ENCODE data around the gene OSER1.

The OSER1 gene

GRCh38 chr20:44186201-44186600 lies 24.4 kb downstream of the OSER1 start:
- H3K36me3 ChIP-seq (ENCODE audit: control insufficient read depth, insufficient read depth, low read length), result no peaks in the 10 kb centered on the region
- H2AK5ac ChIP-seq (ENCODE audit: low read length), result no peak overlapping the region
- no peak overlapping the region for H4K8ac ChIP-seq (ENCODE audit: low read depth, low read length)
- WGBS (ENCODE audit: extremely low coverage, insufficient coverage, low lambda C conversion rate), result no CpG with 5 or more reads among the region's 14 CpGs
- peaks cover 2% of the 10 kb centered on the region for H3K79me2 ChIP-seq (ENCODE audit: control insufficient read depth, insufficient read depth, low read length)
- no peak for DNase-seq
- no peak overlapping the region for H3K9ac ChIP-seq (ENCODE audit: low read length)
- H3K27ac ChIP-seq (ENCODE audit: low read depth, low read length), result no peak overlapping the region
- H3K27me3 ChIP-seq (ENCODE audit: insufficient read depth, low read length, poor library complexity), result no peaks in the 10 kb centered on the region
- peak overlapping the region; percentile 16 for H3K18ac ChIP-seq (ENCODE audit: low read length)
- H3K56ac ChIP-seq (ENCODE audit: low read length), result peak overlapping the region; percentile 84
- H4K5ac ChIP-seq (ENCODE audit: low read length), result no peak overlapping the region
- peaks cover 3% of the 10 kb centered on the region for H3K79me1 ChIP-seq (ENCODE audit: low read length)
- H2BK120ac ChIP-seq (ENCODE audit: low read depth, low read length), result no peak overlapping the region
- no peak overlapping the region for H2BK15ac ChIP-seq (replicated peaks; ENCODE audit: low read depth)
- H2BK5ac ChIP-seq (ENCODE audit: low read length), result no peak overlapping the region
- no peak overlapping the region for H3K23ac ChIP-seq (ENCODE audit: low read length)
- H3K4me1 ChIP-seq (ENCODE audit: control insufficient read depth, low read depth, low read length), result peaks cover 4% of the 10 kb centered on the region
- no peak overlapping the region for H3K4me3 ChIP-seq (ENCODE audit: low read length)
- no peak overlapping the region for H3K4me2 ChIP-seq (ENCODE audit: low read length)
- H3K4ac ChIP-seq (ENCODE audit: low read depth, low read length), result no peak overlapping the region

GRCh38 chr20:44185574-44185973 lies 25.0 kb downstream of the OSER1 start:
- H3K4me3 ChIP-seq (ENCODE audit: low read length), result no peak overlapping the region
- no CpG with 5 or more reads among the region's 4 CpGs for WGBS (ENCODE audit: extremely low coverage, insufficient coverage, low lambda C conversion rate)
- H3K4me2 ChIP-seq (ENCODE audit: low read length), result no peak overlapping the region
- no peak overlapping the region for H2BK120ac ChIP-seq (ENCODE audit: low read depth, low read length)
- H3K27ac ChIP-seq (ENCODE audit: low read depth, low read length), result no peak overlapping the region
- no peak overlapping the region for H2BK15ac ChIP-seq (replicated peaks; ENCODE audit: low read depth)
- H3K9ac ChIP-seq (ENCODE audit: low read length), result no peak overlapping the region
- no peak overlapping the region for H3K23ac ChIP-seq (ENCODE audit: low read length)
- peaks cover 2% of the 10 kb centered on the region for H3K79me2 ChIP-seq (ENCODE audit: control insufficient read depth, insufficient read depth, low read length)
- no peaks in the 10 kb centered on the region for H3K36me3 ChIP-seq (ENCODE audit: control insufficient read depth, insufficient read depth, low read length)
- no peak overlapping the region for H2AK5ac ChIP-seq (ENCODE audit: low read length)
- DNase-seq, result no peak
- H3K4me1 ChIP-seq (ENCODE audit: control insufficient read depth, low read depth, low read length), result peaks cover 6% of the 10 kb centered on the region
- H3K18ac ChIP-seq (ENCODE audit: low read length), result no peak overlapping the region
- no peak overlapping the region for H2BK5ac ChIP-seq (ENCODE audit: low read length)
- H4K8ac ChIP-seq (ENCODE audit: low read depth, low read length), result no peak overlapping the region
- H3K4ac ChIP-seq (ENCODE audit: low read depth, low read length), result no peak overlapping the region
- H3K79me1 ChIP-seq (ENCODE audit: low read length), result peaks cover 3% of the 10 kb centered on the region
- no peak overlapping the region for H4K5ac ChIP-seq (ENCODE audit: low read length)
- H3K27me3 ChIP-seq (ENCODE audit: insufficient read depth, low read length, poor library complexity), result no peaks in the 10 kb centered on the region
- no peak overlapping the region for H3K56ac ChIP-seq (ENCODE audit: low read length)

GRCh38 chr20:44183282-44183681 lies 27.3 kb downstream of the OSER1 start:
- H2BK120ac ChIP-seq (ENCODE audit: low read depth, low read length), result no peak overlapping the region
- H3K36me3 ChIP-seq (ENCODE audit: control insufficient read depth, insufficient read depth, low read length), result no peaks in the 10 kb centered on the region
- whole genome bisulfite sequencing (ENCODE audit: extremely low coverage, insufficient coverage, low lambda C conversion rate), result no CpG with 5 or more reads among the region's 7 CpGs
- no peak overlapping the region for H3K23ac ChIP-seq (ENCODE audit: low read length)
- peaks cover 3% of the 10 kb centered on the region for H3K79me1 ChIP-seq (ENCODE audit: low read length)
- no peak overlapping the region for H2BK5ac ChIP-seq (ENCODE audit: low read length)
- H4K5ac ChIP-seq (ENCODE audit: low read length), result no peak overlapping the region
- H3K27ac ChIP-seq (ENCODE audit: low read depth, low read length), result no peak overlapping the region
- H3K4me2 ChIP-seq (ENCODE audit: low read length), result no peak overlapping the region
- no peak overlapping the region for H2AK5ac ChIP-seq (ENCODE audit: low read length)
- no peak overlapping the region for H3K18ac ChIP-seq (ENCODE audit: low read length)
- no peak for DNase-seq
- no peak overlapping the region for H3K9ac ChIP-seq (ENCODE audit: low read length)
- H3K4me1 ChIP-seq (ENCODE audit: control insufficient read depth, low read depth, low read length), result peaks cover 8% of the 10 kb centered on the region
- no peak overlapping the region for H3K4me3 ChIP-seq (ENCODE audit: low read length)
- H3K56ac ChIP-seq (ENCODE audit: low read length), result no peak overlapping the region
- H3K4ac ChIP-seq (ENCODE audit: low read depth, low read length), result no peak overlapping the region
- no peak overlapping the region for H2BK15ac ChIP-seq (replicated peaks; ENCODE audit: low read depth)
- H3K79me2 ChIP-seq (ENCODE audit: control insufficient read depth, insufficient read depth, low read length), result peaks cover 2% of the 10 kb centered on the region
- H4K8ac ChIP-seq (ENCODE audit: low read depth, low read length), result no peak overlapping the region
- no peaks in the 10 kb centered on the region for H3K27me3 ChIP-seq (ENCODE audit: insufficient read depth, low read length, poor library complexity)

- Histone ChIP-seq H3K79me1 (ENCODE audit: low read length) (peaks cover 3% of the 10 kb centered on the region), H3K27ac (ENCODE audit: low read depth, low read length) (no peak overlapping the region), H3K4me3 (ENCODE audit: low read length) (no peak overlapping the region), H3K36me3 (ENCODE audit: control insufficient read depth, insufficient read depth, low read length) (no peaks in the 10 kb centered on the region), H3K18ac (ENCODE audit: low read length) (no peak overlapping the region), H3K4me1 (ENCODE audit: control insufficient read depth, low read depth, low read length) (peaks cover 8% of the 10 kb centered on the region), H3K4me2 (ENCODE audit: low read length) (no peak overlapping the region), H2BK120ac (ENCODE audit: low read depth, low read length) (no peak overlapping the region), H2AK5ac (ENCODE audit: low read length) (no peak overlapping the region), H3K27me3 (ENCODE audit: insufficient read depth, low read length, poor library complexity) (no peaks in the 10 kb centered on the region), H3K9ac (ENCODE audit: low read length) (no peak overlapping the region), H4K5ac (ENCODE audit: low read length) (no peak overlapping the region), H3K23ac (ENCODE audit: low read length) (no peak overlapping the region), H3K56ac (ENCODE audit: low read length) (no peak overlapping the region), H4K8ac (ENCODE audit: low read depth, low read length) (no peak overlapping the region), H3K79me2 (ENCODE audit: control insufficient read depth, insufficient read depth, low read length) (peaks cover 2% of the 10 kb centered on the region), H2BK5ac (ENCODE audit: low read length) (no peak overlapping the region), H3K4ac (ENCODE audit: low read depth, low read length) (no peak overlapping the region), H2BK15ac (replicated peaks; ENCODE audit: low read depth) (no peak overlapping the region)
- no peak for DNase-seq
- WGBS (ENCODE audit: extremely low coverage, insufficient coverage, low lambda C conversion rate), result no CpG with 5 or more reads among the region's 3 CpGs
These were observed 27.7 kb downstream of the OSER1 start for GRCh38 chr20:44182863-44183262.

DNA sequence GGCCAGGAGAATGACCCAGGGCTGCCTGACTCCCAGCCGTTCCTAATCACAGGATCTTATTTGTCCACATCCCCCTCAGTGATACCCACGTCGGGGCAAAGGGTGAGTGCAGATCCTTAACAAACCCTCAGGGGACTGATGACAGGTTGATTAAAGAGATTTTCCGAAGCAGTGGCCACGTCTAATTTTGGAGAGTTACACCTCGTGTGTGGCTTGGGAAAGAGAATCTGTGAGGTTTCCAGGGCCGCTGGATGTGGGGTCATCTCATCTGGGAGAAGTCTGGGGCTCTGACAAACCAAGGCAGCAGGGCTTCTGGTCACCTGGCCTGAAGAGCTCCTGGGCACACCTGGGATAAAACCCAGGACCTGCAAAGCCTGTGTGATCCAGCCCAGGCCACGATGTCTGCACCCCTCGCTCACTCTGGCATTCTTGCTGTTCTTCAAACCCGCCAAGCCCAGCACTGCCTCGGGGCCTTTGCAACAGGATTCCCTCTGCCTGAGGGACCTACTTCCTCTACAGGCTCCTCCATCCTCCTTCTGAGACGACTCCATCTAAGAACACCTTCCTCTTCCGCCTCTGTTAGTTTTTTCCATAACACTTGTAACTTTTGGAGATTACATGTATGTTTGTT lies 28.3 kb downstream of the OSER1 start:
- H3K79me1 ChIP-seq (ENCODE audit: low read length), result peaks cover 3% of the 10 kb centered on the region
- H3K79me2 ChIP-seq (ENCODE audit: control insufficient read depth, insufficient read depth, low read length), result peaks cover 2% of the 10 kb centered on the region
- H3K23ac ChIP-seq (ENCODE audit: low read length), result no peak overlapping the region
- no peaks in the 10 kb centered on the region for H3K27me3 ChIP-seq (ENCODE audit: insufficient read depth, low read length, poor library complexity)
- peak; percentile 35 for DNase-seq
- no peak overlapping the region for H3K4me3 ChIP-seq (ENCODE audit: low read length)
- H2BK5ac ChIP-seq (ENCODE audit: low read length), result no peak overlapping the region
- no peak overlapping the region for H4K8ac ChIP-seq (ENCODE audit: low read depth, low read length)
- H3K4me2 ChIP-seq (ENCODE audit: low read length), result no peak overlapping the region
- H4K5ac ChIP-seq (ENCODE audit: low read length), result no peak overlapping the region
- H2AK5ac ChIP-seq (ENCODE audit: low read length), result no peak overlapping the region
- no peak overlapping the region for H2BK120ac ChIP-seq (ENCODE audit: low read depth, low read length)
- H3K4ac ChIP-seq (ENCODE audit: low read depth, low read length), result no peak overlapping the region
- no peaks in the 10 kb centered on the region for H3K36me3 ChIP-seq (ENCODE audit: control insufficient read depth, insufficient read depth, low read length)
- H3K4me1 ChIP-seq (ENCODE audit: control insufficient read depth, low read depth, low read length), result peaks cover 8% of the 10 kb centered on the region
- no CpG with 5 or more reads among the region's 13 CpGs for WGBS (ENCODE audit: extremely low coverage, insufficient coverage, low lambda C conversion rate)
- no peak overlapping the region for H3K27ac ChIP-seq (ENCODE audit: low read depth, low read length)
- H2BK15ac ChIP-seq (replicated peaks; ENCODE audit: low read depth), result no peak overlapping the region
- no peak overlapping the region for H3K9ac ChIP-seq (ENCODE audit: low read length)
- no peak overlapping the region for H3K18ac ChIP-seq (ENCODE audit: low read length)
- H3K56ac ChIP-seq (ENCODE audit: low read length), result no peak overlapping the region

GRCh38 chr20:44181611-44182010 lies 29.0 kb downstream of the OSER1 start:
- DNase-seq, result no peak
- Histone ChIP-seq H3K18ac (ENCODE audit: low read length) (no peak overlapping the region), H3K36me3 (ENCODE audit: control insufficient read depth, insufficient read depth, low read length) (no peaks in the 10 kb centered on the region), H3K4me2 (ENCODE audit: low read length) (no peak overlapping the region), H3K27me3 (ENCODE audit: insufficient read depth, low read length, poor library complexity) (no peaks in the 10 kb centered on the region), H3K23ac (ENCODE audit: low read length) (no peak overlapping the region), H3K9ac (ENCODE audit: low read length) (peak overlapping the region; percentile 16), H3K27ac (ENCODE audit: low read depth, low read length) (no peak overlapping the region), H3K4me1 (ENCODE audit: control insufficient read depth, low read depth, low read length) (peaks cover 8% of the 10 kb centered on the region), H2BK120ac (ENCODE audit: low read depth, low read length) (no peak overlapping the region), H4K5ac (ENCODE audit: low read length) (no peak overlapping the region), H2BK5ac (ENCODE audit: low read length) (no peak overlapping the region), H3K56ac (ENCODE audit: low read length) (peak overlapping the region; percentile 31), H3K4ac (ENCODE audit: low read depth, low read length) (no peak overlapping the region), H3K79me2 (ENCODE audit: control insufficient read depth, insufficient read depth, low read length) (peaks cover 2% of the 10 kb centered on the region), H2BK15ac (replicated peaks; ENCODE audit: low read depth) (no peak overlapping the region), H2AK5ac (ENCODE audit: low read length) (no peak overlapping the region), H3K79me1 (ENCODE audit: low read length) (peaks cover 3% of the 10 kb centered on the region), H3K4me3 (ENCODE audit: low read length) (no peak overlapping the region), H4K8ac (ENCODE audit: low read depth, low read length) (no peak overlapping the region)
- no CpG with 5 or more reads among the region's 11 CpGs for WGBS (ENCODE audit: extremely low coverage, insufficient coverage, low lambda C conversion rate)
